PC-9 (cell line): ENCODE data around the gene ARPP21.

Experiments
- EZH2 ChIP-seq: fragments of 200-600 bp; sonication (generic); IDR thresholded peaks from 2 replicates; pipeline ENCODE4 v1.8.0; 2017; ENCODE audit warnings: antibody characterized with exemption, low read depth
- TF ChIP-seq, protein P1 (sequence below): fragments of 200-600 bp; sonication (generic); conservative IDR thresholded peaks from 2 replicates; pipeline ENCODE4 v1.6.1; 2017; ENCODE audit warnings: mixed run types, antibody characterized with exemption, mild to moderate bottlenecking, moderate library complexity

GRCh38 chr3:35723480-35724097 is 84.3 kb downstream of the ARPP21 start:
- TF ChIP-seq, protein P1, sequence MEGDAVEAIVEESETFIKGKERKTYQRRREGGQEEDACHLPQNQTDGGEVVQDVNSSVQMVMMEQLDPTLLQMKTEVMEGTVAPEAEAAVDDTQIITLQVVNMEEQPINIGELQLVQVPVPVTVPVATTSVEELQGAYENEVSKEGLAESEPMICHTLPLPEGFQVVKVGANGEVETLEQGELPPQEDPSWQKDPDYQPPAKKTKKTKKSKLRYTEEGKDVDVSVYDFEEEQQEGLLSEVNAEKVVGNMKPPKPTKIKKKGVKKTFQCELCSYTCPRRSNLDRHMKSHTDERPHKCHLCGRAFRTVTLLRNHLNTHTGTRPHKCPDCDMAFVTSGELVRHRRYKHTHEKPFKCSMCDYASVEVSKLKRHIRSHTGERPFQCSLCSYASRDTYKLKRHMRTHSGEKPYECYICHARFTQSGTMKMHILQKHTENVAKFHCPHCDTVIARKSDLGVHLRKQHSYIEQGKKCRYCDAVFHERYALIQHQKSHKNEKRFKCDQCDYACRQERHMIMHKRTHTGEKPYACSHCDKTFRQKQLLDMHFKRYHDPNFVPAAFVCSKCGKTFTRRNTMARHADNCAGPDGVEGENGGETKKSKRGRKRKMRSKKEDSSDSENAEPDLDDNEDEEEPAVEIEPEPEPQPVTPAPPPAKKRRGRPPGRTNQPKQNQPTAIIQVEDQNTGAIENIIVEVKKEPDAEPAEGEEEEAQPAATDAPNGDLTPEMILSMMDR, result no peak
- TF ChIP-seq EZH2, result no peak
